ENCODE results near the gene DEFB126.
"Not testable (repeated sequence)": the region's sequence is repeated elsewhere in the genome, so short reads cannot be mapped to it uniquely, and the experiment has no call there.

DNA sequence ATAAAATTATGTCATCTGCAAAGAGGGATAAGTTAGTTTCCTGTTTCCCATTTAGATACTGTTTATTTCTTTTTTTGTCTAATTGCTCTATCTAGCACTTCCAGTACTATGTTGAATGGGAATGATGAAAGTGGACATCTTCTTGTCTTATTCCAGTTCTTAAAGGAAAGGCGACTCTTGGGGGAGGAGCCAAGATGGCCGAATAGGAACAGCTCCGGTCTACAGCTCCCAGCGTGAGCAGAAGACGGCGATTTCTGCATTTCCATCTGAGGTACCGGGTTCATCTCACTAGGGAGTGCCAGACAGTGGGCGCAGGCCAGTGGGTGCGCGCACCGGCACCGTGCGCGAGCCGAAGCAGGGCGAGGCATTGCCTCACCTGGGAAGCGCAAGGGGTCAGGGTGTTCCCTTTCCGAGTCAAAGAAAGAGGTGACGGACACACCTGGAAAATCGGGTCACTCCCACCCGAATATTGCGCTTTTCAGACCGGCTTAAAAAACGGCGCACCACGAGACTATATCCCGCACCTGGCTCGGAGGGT, 12.5 kb upstream of the DEFB126 start:
- TF ChIP-seq, protein P1, sequence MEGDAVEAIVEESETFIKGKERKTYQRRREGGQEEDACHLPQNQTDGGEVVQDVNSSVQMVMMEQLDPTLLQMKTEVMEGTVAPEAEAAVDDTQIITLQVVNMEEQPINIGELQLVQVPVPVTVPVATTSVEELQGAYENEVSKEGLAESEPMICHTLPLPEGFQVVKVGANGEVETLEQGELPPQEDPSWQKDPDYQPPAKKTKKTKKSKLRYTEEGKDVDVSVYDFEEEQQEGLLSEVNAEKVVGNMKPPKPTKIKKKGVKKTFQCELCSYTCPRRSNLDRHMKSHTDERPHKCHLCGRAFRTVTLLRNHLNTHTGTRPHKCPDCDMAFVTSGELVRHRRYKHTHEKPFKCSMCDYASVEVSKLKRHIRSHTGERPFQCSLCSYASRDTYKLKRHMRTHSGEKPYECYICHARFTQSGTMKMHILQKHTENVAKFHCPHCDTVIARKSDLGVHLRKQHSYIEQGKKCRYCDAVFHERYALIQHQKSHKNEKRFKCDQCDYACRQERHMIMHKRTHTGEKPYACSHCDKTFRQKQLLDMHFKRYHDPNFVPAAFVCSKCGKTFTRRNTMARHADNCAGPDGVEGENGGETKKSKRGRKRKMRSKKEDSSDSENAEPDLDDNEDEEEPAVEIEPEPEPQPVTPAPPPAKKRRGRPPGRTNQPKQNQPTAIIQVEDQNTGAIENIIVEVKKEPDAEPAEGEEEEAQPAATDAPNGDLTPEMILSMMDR (IDR thresholded peaks at IDR 0.05), result not testable (repeated sequence)
- TF ChIP-seq POLR2AphosphoS5 (IDR thresholded peaks at IDR 0.05; ENCODE audit: low read depth, low read length); SIN3A (IDR thresholded peaks at IDR 0.05; ENCODE audit: borderline replicate concordance, insufficient read depth, low read depth, low read length): not testable (repeated sequence)

All from Panc1 (cell line).